ENCODE measurements around the gene DBT. TPM values are rescaled to one million over a fixed set of nuclear protein-coding genes. Genes with fewer than 3 reads are reported as not detected.

The DBT gene
- total RNA-seq, 2 donors from 2014 or later: 5.3 to 7.7 TPM

DNA sequence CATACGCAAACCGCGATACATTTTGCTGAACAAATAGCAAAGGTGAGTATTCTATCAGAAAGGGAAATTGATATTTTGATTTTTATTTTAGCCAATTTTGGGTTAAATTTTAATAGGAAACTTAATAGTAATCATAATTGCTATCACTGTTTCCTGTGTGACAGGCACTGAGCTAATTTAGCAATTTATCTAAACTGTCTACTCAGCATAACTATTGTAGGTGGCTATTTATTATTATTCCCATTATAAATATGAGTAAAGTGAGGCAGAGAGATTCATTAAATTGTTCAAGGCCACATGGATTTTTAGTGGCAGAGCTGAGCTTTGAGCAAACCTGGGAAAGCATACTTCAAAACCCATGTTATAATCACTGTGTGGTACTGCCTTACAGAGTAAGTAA lies 37.5 kb upstream of the DBT start:
- Histone ChIP-seq H3K36me3 (peaks cover 32% of the 10 kb centered on the region), H3K27me3 (replicated peaks; ENCODE audit: insufficient read depth) (no peaks in the 10 kb centered on the region), H3K4me3 (no peak overlapping the region), H3K9me3 (no peaks in the 10 kb centered on the region), H3K27ac (no peak overlapping the region), H3K4me1 (ENCODE audit: control insufficient read depth in 1 of 2, low read depth in 2 of 2) (no peaks in the 10 kb centered on the region)
- no peak for ATAC-seq (ENCODE audit: insufficient number of reproducible peaks, low FRiP score, low read depth)
- TF ChIP-seq, protein P1, sequence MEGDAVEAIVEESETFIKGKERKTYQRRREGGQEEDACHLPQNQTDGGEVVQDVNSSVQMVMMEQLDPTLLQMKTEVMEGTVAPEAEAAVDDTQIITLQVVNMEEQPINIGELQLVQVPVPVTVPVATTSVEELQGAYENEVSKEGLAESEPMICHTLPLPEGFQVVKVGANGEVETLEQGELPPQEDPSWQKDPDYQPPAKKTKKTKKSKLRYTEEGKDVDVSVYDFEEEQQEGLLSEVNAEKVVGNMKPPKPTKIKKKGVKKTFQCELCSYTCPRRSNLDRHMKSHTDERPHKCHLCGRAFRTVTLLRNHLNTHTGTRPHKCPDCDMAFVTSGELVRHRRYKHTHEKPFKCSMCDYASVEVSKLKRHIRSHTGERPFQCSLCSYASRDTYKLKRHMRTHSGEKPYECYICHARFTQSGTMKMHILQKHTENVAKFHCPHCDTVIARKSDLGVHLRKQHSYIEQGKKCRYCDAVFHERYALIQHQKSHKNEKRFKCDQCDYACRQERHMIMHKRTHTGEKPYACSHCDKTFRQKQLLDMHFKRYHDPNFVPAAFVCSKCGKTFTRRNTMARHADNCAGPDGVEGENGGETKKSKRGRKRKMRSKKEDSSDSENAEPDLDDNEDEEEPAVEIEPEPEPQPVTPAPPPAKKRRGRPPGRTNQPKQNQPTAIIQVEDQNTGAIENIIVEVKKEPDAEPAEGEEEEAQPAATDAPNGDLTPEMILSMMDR (IDR thresholded peaks at IDR 0.05): no peak
- DNase-seq (ENCODE audit: low spot score): no peak

GRCh38 chr1:100284591-100284990 lies 35.0 kb upstream of the DBT start:
- no peak for DNase-seq (ENCODE audit: low spot score)
- H3K36me3 ChIP-seq: peaks cover 38% of the 10 kb centered on the region
- TF ChIP-seq, protein P1 (IDR thresholded peaks at IDR 0.05): no peak

GRCh38 chr1:100279954-100280682 lies 30.5 kb upstream of the DBT start:
- H3K36me3 ChIP-seq: peaks cover 46% of the 10 kb centered on the region
- H3K27me3 ChIP-seq (replicated peaks; ENCODE audit: insufficient read depth): no peaks in the 10 kb centered on the region
- no peaks in the 10 kb centered on the region for H3K9me3 ChIP-seq
- H3K4me1 ChIP-seq (ENCODE audit: control insufficient read depth in 1 of 2, low read depth in 2 of 2): no peaks in the 10 kb centered on the region
- TF ChIP-seq, protein P1 (IDR thresholded peaks at IDR 0.05): no peak
- H3K27ac ChIP-seq: no peak overlapping the region
- DNase-seq (ENCODE audit: low spot score) (no peak), ATAC-seq (ENCODE audit: insufficient number of reproducible peaks, low FRiP score, low read depth) (no peak)
- H3K4me3 ChIP-seq: no peak overlapping the region

More at GRCh38 chr1:100284591-100284990, 35.0 kb upstream of the DBT start:
- H3K9me3 ChIP-seq: no peaks in the 10 kb centered on the region
- H3K27ac ChIP-seq: no peak overlapping the region
- H3K27me3 ChIP-seq (replicated peaks; ENCODE audit: insufficient read depth): no peaks in the 10 kb centered on the region
- no peak overlapping the region for H3K4me3 ChIP-seq
- ATAC-seq (ENCODE audit: insufficient number of reproducible peaks, low FRiP score, low read depth): no peak
- H3K4me1 ChIP-seq (ENCODE audit: control insufficient read depth in 1 of 2, low read depth in 2 of 2): no peaks in the 10 kb centered on the region

DNA sequence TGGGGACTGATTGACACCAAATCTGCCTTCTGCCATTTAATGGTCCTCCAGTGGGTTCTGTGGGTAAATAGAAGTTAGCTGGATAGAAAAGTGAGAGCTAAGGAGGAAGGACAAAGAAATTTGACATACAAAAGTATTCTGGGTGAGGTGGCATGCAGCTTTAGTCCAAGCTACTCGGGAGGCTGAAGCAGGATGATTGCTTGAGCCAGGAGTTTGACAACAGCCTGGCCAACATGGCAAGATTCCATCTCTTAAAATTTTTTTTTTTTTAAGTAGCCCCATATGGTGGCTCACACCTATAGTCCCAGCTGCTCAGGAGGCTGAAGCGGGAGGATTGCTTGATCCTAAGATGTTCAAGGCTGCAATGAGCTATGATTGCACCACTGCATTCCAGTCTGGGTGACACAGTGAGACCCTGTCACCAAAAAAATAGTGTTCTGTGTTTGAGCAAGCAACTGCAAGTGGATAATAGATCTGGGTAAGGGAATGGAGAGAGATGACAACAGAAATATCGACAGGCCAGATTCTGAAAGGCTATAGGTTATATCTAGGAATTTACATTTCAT lies 29.8 kb upstream of the DBT start:
- H3K4me1 ChIP-seq (ENCODE audit: control insufficient read depth in 1 of 2, low read depth in 2 of 2): no peaks in the 10 kb centered on the region
- H3K4me3 ChIP-seq: no peak overlapping the region
- H3K27me3 ChIP-seq (replicated peaks; ENCODE audit: insufficient read depth): no peaks in the 10 kb centered on the region
- TF ChIP-seq, protein P1 (IDR thresholded peaks at IDR 0.05): no peak
- no peaks in the 10 kb centered on the region for H3K9me3 ChIP-seq
- peaks cover 40% of the 10 kb centered on the region for H3K36me3 ChIP-seq
- H3K27ac ChIP-seq: no peak overlapping the region
- ATAC-seq (ENCODE audit: insufficient number of reproducible peaks, low FRiP score, low read depth) (no peak), DNase-seq (ENCODE audit: low spot score) (no peak)

DNA sequence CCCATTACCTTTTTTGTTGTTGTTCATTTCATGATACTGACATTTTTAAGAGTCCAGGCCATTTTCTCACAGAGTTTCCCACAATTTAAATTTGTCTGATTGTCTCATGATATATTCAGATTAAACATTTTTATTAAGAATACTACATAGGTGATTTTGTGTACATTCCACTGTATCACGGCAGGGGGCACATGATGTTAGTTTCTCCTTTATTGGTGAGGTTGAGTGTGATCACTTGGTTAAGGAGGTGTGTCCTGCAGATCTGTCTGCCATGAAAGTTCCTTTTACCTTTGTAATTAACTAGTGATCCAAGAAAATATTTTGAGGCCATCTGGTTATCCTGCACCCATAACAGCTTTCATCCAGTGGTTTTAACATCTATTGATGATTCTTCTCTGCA lies 28.2 kb upstream of the DBT start:
- Histone ChIP-seq H3K36me3 (peaks cover 39% of the 10 kb centered on the region), H3K4me1 (ENCODE audit: control insufficient read depth in 1 of 2, low read depth in 2 of 2) (no peaks in the 10 kb centered on the region), H3K4me3 (no peak overlapping the region), H3K27ac (no peak overlapping the region), H3K27me3 (replicated peaks; ENCODE audit: insufficient read depth) (no peaks in the 10 kb centered on the region), H3K9me3 (no peaks in the 10 kb centered on the region)
- ATAC-seq (ENCODE audit: insufficient number of reproducible peaks, low FRiP score, low read depth) (no peak), DNase-seq (ENCODE audit: low spot score) (no peak)
- TF ChIP-seq, protein P1 (IDR thresholded peaks at IDR 0.05): no peak
